Measurements from ENCODE around the gene PLS3. TPM values are rescaled to one million over a fixed set of nuclear protein-coding genes. Genes with fewer than 3 reads are reported as not detected.

The PLS3 gene, protein sequence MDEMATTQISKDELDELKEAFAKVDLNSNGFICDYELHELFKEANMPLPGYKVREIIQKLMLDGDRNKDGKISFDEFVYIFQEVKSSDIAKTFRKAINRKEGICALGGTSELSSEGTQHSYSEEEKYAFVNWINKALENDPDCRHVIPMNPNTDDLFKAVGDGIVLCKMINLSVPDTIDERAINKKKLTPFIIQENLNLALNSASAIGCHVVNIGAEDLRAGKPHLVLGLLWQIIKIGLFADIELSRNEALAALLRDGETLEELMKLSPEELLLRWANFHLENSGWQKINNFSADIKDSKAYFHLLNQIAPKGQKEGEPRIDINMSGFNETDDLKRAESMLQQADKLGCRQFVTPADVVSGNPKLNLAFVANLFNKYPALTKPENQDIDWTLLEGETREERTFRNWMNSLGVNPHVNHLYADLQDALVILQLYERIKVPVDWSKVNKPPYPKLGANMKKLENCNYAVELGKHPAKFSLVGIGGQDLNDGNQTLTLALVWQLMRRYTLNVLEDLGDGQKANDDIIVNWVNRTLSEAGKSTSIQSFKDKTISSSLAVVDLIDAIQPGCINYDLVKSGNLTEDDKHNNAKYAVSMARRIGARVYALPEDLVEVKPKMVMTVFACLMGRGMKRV
- 395 and 439 TPM in 2 replicates for total RNA-seq

DNA sequence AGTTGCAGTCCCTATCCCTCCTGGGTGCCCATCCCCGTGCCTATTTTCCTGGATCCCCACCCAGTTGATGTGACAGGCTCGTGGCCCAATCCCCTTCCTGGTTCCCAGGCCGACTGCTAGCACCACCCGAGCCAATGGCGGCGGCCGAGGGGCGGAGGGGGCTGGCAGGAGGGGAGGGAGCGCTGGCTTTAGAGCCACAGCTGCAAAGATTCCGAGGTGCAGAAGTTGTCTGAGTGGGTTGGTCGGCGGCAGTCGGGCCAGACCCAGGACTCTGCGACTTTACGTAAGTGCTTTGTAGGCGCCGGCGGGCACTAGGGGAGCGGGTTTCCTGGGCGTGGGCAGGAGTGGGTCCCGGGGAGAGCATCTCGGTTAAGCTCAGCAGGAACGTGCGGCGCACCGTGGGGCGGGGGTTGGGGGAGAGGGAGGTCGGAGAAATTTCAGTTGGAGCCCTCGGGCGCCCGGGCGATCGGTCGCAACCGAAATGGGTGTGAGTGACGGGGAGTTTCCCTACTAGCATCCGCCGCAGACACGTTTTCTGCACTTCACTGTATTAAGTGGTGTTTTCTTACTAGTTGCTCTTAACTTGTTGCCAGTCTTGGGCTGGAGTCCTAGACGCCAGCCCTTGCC is at the start of gene PLS3:
Gene PLS3 (plus strand): TSS at position 197 of the 627 bp plus-strand sequence. CDS start 49,077 bp downstream, outside the sequence.

